Fibroblast of lung (primary cell): ENCODE results near the gene INO80C. TPM values are rescaled to one million over a fixed set of nuclear protein-coding genes. Genes with fewer than 3 reads are reported as not detected.

ENCODE experiments used
- DNase-seq, 2 donors: peaks; one replicate each; pipeline versions ENCODE4 v3.0.0 to v3.0.0-alpha.2; 2010; ENCODE audit warnings: low read depth in 2 of 2
- H2AFZ ChIP-seq: 2 replicates; pipeline ENCODE4 v1.5.1; 2012; ENCODE audit warnings: low read length, control low read depth, inconsistent platforms
- H3K27ac ChIP-seq: 2 replicates; pipeline ENCODE4 v1.5.1; 2011; ENCODE audit warnings: low read length, control low read depth; ENCODE audit not compliant: insufficient read depth
- H3K27me3 ChIP-seq: 2 replicates; pipeline ENCODE4 v1.5.1; 2011; ENCODE audit warnings: mild to moderate bottlenecking, low read length; ENCODE audit not compliant: control insufficient read depth, insufficient read depth
- H3K36me3 ChIP-seq: 2 replicates; pipeline ENCODE4 v1.5.1; 2011; ENCODE audit warnings: low read length; ENCODE audit not compliant: control insufficient read depth, insufficient read depth
- H3K4me1 ChIP-seq: 2 replicates; pipeline ENCODE4 v1.5.1; 2011; ENCODE audit warnings: low read length; ENCODE audit not compliant: control insufficient read depth, insufficient read depth; ENCODE audit errors: extremely low read depth
- H3K4me2 ChIP-seq: 2 replicates; pipeline ENCODE4 v1.5.1; 2011; ENCODE audit warnings: low read length, control low read depth; ENCODE audit not compliant: insufficient read depth; ENCODE audit errors: extremely low read depth
- H3K4me3 ChIP-seq, 4 experiments: fragments of 200-600 bp in 1 of 4; sonication (generic) in 1 of 4; replicated peaks in 1 of 4; 2 replicates each; pipeline ENCODE4 v1.5.1; 2011 to 2016; ENCODE audit warnings: low read length in 4 of 4, low read depth in 3 of 4, mild to moderate bottlenecking in 3 of 4, control low read depth in 2 of 4, inconsistent platforms in 1 of 4, mixed read lengths in 1 of 4; ENCODE audit not compliant: insufficient read depth in 1 of 4; ENCODE audit errors: control extremely low read depth in 1 of 4
- H3K79me2 ChIP-seq: 2 replicates; pipeline ENCODE4 v1.5.1; 2012; ENCODE audit warnings: mild to moderate bottlenecking, low read length, inconsistent platforms; ENCODE audit not compliant: control insufficient read depth, insufficient read depth
- H3K9ac ChIP-seq: 2 replicates; pipeline ENCODE4 v1.5.1; 2011; ENCODE audit warnings: mild to moderate bottlenecking, low read length, control low read depth; ENCODE audit not compliant: insufficient read depth
- H3K9me3 ChIP-seq: 2 replicates; pipeline ENCODE4 v1.5.1; 2012; ENCODE audit warnings: low read depth, low read length; ENCODE audit not compliant: control insufficient read depth, insufficient read depth
- H4K20me1 ChIP-seq: 2 replicates; pipeline ENCODE4 v1.5.1; 2011; ENCODE audit warnings: low read length; ENCODE audit not compliant: control insufficient read depth, insufficient read depth; ENCODE audit errors: extremely low read depth
- CTCF ChIP-seq, 2 donors: IDR thresholded peaks in 1 of 2; conservative IDR thresholded peaks in 1 of 2; 1 replicate in 1 of 2; 2 replicates in 1 of 2; pipeline ENCODE4 v1.5.1; 2011 to 2012; ENCODE audit warnings: low read length in 2 of 2, control low read depth in 1 of 2, inconsistent platforms in 1 of 2, low read depth in 1 of 2, mild to moderate bottlenecking in 1 of 2
- EZH2 ChIP-seq: IDR thresholded peaks from 2 replicates; pipeline ENCODE4 v1.5.1; 2012; ENCODE audit warnings: low read length, control low read depth, mild to moderate bottlenecking; ENCODE audit errors: missing control alignments
- polyA plus RNA-seq, 2 donors: library from polyadenylated mRNA; depleted of rRNA in 1 of 2; stranded (reverse) in 1 of 2; unstranded in 1 of 2; fragments of >200 nt; gene quantifications; 2 replicates each; pipeline ENCODE4 v1.2.1, GENCODE V29; 2011 to 2012; ENCODE audit warnings: missing spikeins in 1 of 2
- total RNA-seq: library from RNA; depleted of rRNA; stranded (reverse); fragments of >200 nt; gene quantifications from 2 replicates; pipeline ENCODE4 v1.2.1, GENCODE V29; 2014

The INO80C gene
- total and polyA plus RNA-seq, 2 donors (not counting 1 experiment from before 2014, with no cell fraction given) = 3.1 to 9.4 TPM

- H3K9me3 ChIP-seq = no peaks in the 10 kb centered on the region
- H3K4me1 ChIP-seq = no peaks in the 10 kb centered on the region
- no peaks in the 10 kb centered on the region for H3K79me2 ChIP-seq
- TF ChIP-seq EZH2 (no peak), CTCF (conservative IDR thresholded peaks at IDR 0.05 in 1 of 2, IDR thresholded peaks at IDR 0.05 in 1 of 2; ENCODE audit: low read depth in 1 of 2, low read length in 2 of 2) (no peak)
- peak; percentile 52 to 86 for DNase-seq
- no peaks in the 10 kb centered on the region for H3K36me3 ChIP-seq
- no peak overlapping the region for H3K27ac ChIP-seq
- no peak overlapping the region for H2AFZ ChIP-seq
- H4K20me1 ChIP-seq = no peaks in the 10 kb centered on the region
- no peak overlapping the region for H3K4me3 ChIP-seq
- H3K4me2 ChIP-seq = no peak overlapping the region
- H3K9ac ChIP-seq = no peak overlapping the region
- no peaks in the 10 kb centered on the region for H3K27me3 ChIP-seq
Observed at GRCh38 chr18:35513181-35513936, 15.6 kb upstream of the INO80C start.

GRCh38 chr18:35512761-35513160 lies 15.0 kb upstream of the INO80C start:
- H3K4me3 ChIP-seq = no peak overlapping the region
- TF ChIP-seq EZH2 (no peak), CTCF (conservative IDR thresholded peaks at IDR 0.05 in 1 of 2, IDR thresholded peaks at IDR 0.05 in 1 of 2; ENCODE audit: low read depth in 1 of 2, low read length in 2 of 2) (no peak)
- no peaks in the 10 kb centered on the region for H4K20me1 ChIP-seq
- H2AFZ ChIP-seq = no peak overlapping the region
- no peak overlapping the region for H3K27ac ChIP-seq
- peaks cover 2% of the 10 kb centered on the region for H3K27me3 ChIP-seq
- no peaks in the 10 kb centered on the region for H3K79me2 ChIP-seq
- no peaks in the 10 kb centered on the region for H3K4me1 ChIP-seq
- no peak for DNase-seq
- H3K36me3 ChIP-seq = no peaks in the 10 kb centered on the region
- H3K4me2 ChIP-seq = no peak overlapping the region
- no peak overlapping the region for H3K9ac ChIP-seq
- H3K9me3 ChIP-seq = no peaks in the 10 kb centered on the region

- no peaks in the 10 kb centered on the region for H3K4me1 ChIP-seq
- H3K27me3 ChIP-seq = peaks cover 2% of the 10 kb centered on the region
- no peak overlapping the region for H2AFZ ChIP-seq
- no peak for DNase-seq
- H3K9me3 ChIP-seq = no peaks in the 10 kb centered on the region
- TF ChIP-seq CTCF (conservative IDR thresholded peaks at IDR 0.05 in 1 of 2, IDR thresholded peaks at IDR 0.05 in 1 of 2; ENCODE audit: low read depth in 1 of 2, low read length in 2 of 2) (no peak), EZH2 (no peak)
- H3K79me2 ChIP-seq = no peaks in the 10 kb centered on the region
- H3K9ac ChIP-seq = no peak overlapping the region
- H4K20me1 ChIP-seq = no peaks in the 10 kb centered on the region
- no peaks in the 10 kb centered on the region for H3K36me3 ChIP-seq
- H3K4me2 ChIP-seq = no peak overlapping the region
- no peak overlapping the region for H3K27ac ChIP-seq
- no peak overlapping the region for H3K4me3 ChIP-seq
Observed at GRCh38 chr18:35511833-35512232, 14.1 kb upstream of the INO80C start.
